Esophagus muscularis mucosa (tissue), 4 donors: ENCODE measurements around the gene HELZ.

Experiments
- CTCF ChIP-seq, 3 experiments: fragments of 200-600 bp in 2 of 3; fragments of 450-650 bp in 1 of 3; sonication (generic) in 2 of 3; IDR thresholded peaks; one replicate each; pipeline ENCODE4 v1.5.1; 2017 to 2019; ENCODE audit warnings: antibody characterized with exemption in 3 of 3, mild to moderate bottlenecking in 2 of 3, moderate library complexity in 1 of 3
- EP300 ChIP-seq: sonication (generic); formaldehyde crosslinking; IDR thresholded peaks from one replicate; pipeline ENCODE4 v1.6.1; 2017; ENCODE audit warnings: antibody characterized with exemption
- POLR2A ChIP-seq: fragments of 450-650 bp; IDR thresholded peaks from one replicate; pipeline ENCODE4 v1.6.1; 2017; ENCODE audit warnings: antibody characterized with exemption, moderate library complexity, mild to moderate bottlenecking, low read depth

- TF ChIP-seq CTCF (IDR thresholded peaks at IDR 0.05) = no peak
- no peak for TF ChIP-seq POLR2A
- no peak for TF ChIP-seq EP300
Measured at GRCh38 chr17:67113486-67113885, 131.5 kb downstream of the HELZ start.
